Brain microvascular endothelial cell (primary cell): Measurements from ENCODE around the gene ALDH16A1.

ENCODE experiments used
- DNase-seq: peaks from one replicate; pipeline ENCODE4 v3.0.0-alpha.2; 2020
- H3K27ac ChIP-seq: fragments of 250-450 bp; sonication (Bioruptor Pico); 2 replicates; pipeline ENCODE4 v1.5.1; 2020; ENCODE audit warnings: mild to moderate bottlenecking, moderate library complexity
- H3K27me3 ChIP-seq: fragments of 250-450 bp; sonication (Bioruptor Pico); replicated peaks from 2 replicates; pipeline ENCODE4 v1.5.1; 2020; ENCODE audit warnings: mild to moderate bottlenecking
- H3K36me3 ChIP-seq: fragments of 250-450 bp; sonication (Bioruptor Pico); replicated peaks from 2 replicates; pipeline ENCODE4 v1.5.1; 2020; ENCODE audit warnings: mild to moderate bottlenecking
- H3K4me3 ChIP-seq: 2 replicates; pipeline ENCODE4 v1.5.1; 2011; ENCODE audit warnings: low read depth, mild to moderate bottlenecking, control low read depth, low read length, moderate library complexity
- CTCF ChIP-seq: IDR thresholded peaks from 2 replicates; pipeline ENCODE4 v1.5.1; 2011; ENCODE audit warnings: low read depth, mild to moderate bottlenecking, moderate library complexity, low read length, control low read depth, inconsistent platforms; ENCODE audit errors: missing control alignments
- in situ Hi-C: cut with HindIII; loops from 2 replicates; pipeline ENCODE4 v1.10.0; 2017; ENCODE audit warnings: low sequenced_read_pairs, low pct_ligation_motif_present

The ALDH16A1 gene

GRCh38 chr19:49445997-49446396 lies 7.0 kb upstream of the ALDH16A1 start:
- TF ChIP-seq CTCF: no peak
- DNase-seq: no peak
- no peak overlapping the region for H3K4me3 ChIP-seq
- in situ Hi-C loops: no loop called here
- H3K36me3 ChIP-seq: no peaks in the 10 kb centered on the region
- peaks cover 13% of the 10 kb centered on the region for H3K27me3 ChIP-seq
- no peak overlapping the region for H3K27ac ChIP-seq

- Histone ChIP-seq H3K27me3 (no peaks in the 10 kb centered on the region), H3K27ac (no peak overlapping the region), H3K36me3 (no peaks in the 10 kb centered on the region), H3K4me3 (no peak overlapping the region)
- in situ Hi-C loops: no loop called here
- no peak for TF ChIP-seq CTCF
- DNase-seq: no peak
These were observed 5.3 kb upstream of the ALDH16A1 start for GRCh38 chr19:49447485-49448431.

GRCh38 chr19:49448432-49448786 lies 4.6 kb upstream of the ALDH16A1 start:
- TF ChIP-seq CTCF: no peak
- in situ Hi-C loops: no loop called here

GRCh38 chr19:49450405-49450804 lies 2.6 kb upstream of the ALDH16A1 start:
- H3K27ac ChIP-seq: no peak overlapping the region
- in situ Hi-C loops: no loop called here

More at GRCh38 chr19:49448432-49448786, 4.6 kb upstream of the ALDH16A1 start:
- Histone ChIP-seq H3K27me3 (no peaks in the 10 kb centered on the region), H3K27ac (no peak overlapping the region), H3K4me3 (no peak overlapping the region), H3K36me3 (no peaks in the 10 kb centered on the region)
- no peak for DNase-seq

GRCh38 chr19:49451430-49452181 lies 1.4 kb upstream of the ALDH16A1 start, which contains the start of gene PIH1D1:
TSS of gene PIH1D1 (minus strand) at chr19:49451814. CDS start at chr19:49451574, 240 bp downstream.
- in situ Hi-C loops: no loop called here
- Histone ChIP-seq H3K36me3 (no peaks in the 10 kb centered on the region), H3K4me3 (peak within 1 kb of the TSS; percentile 95), H3K27ac (peak within 1 kb of the TSS; percentile 85), H3K27me3 (no peaks in the 10 kb centered on the region)
- peak; percentile 100 for DNase-seq
- TF ChIP-seq CTCF: peak; percentile 47

More at GRCh38 chr19:49450405-49450804, 2.6 kb upstream of the ALDH16A1 start:
- TF ChIP-seq CTCF: no peak
- Histone ChIP-seq H3K4me3 (no peak overlapping the region), H3K36me3 (no peaks in the 10 kb centered on the region), H3K27me3 (no peaks in the 10 kb centered on the region)
- no peak for DNase-seq
